Activated CD4-positive, alpha-beta T cell treated with anti-CD3 and anti-CD28 coated beads for 48 hours (primary cell): Measurements from ENCODE around the gene NKX2-8.
A peak's percentile ranks its signal among the peaks of the same experiment; 100 is the strongest.
"Not testable (repeated sequence)": the region's sequence is repeated elsewhere in the genome, so short reads cannot be mapped to it uniquely, and the experiment has no call there.

Source experiments
- DNase-seq: peaks from one replicate; pipeline ENCODE4 v3.0.0-alpha.2; 2020

NKX2-8 gene

GRCh38 chr14:36579573-36580140 lies 2.8 kb downstream of the NKX2-8 start:
- no peak for DNase-seq

GRCh38 chr14:36579001-36579555 lies 3.3 kb downstream of the NKX2-8 start:
- no peak for DNase-seq

- no peak for DNase-seq
These were observed 12.3 kb downstream of the NKX2-8 start for GRCh38 chr14:36570065-36570464.

- DNase-seq: peak; percentile 52
These were observed 25.5 kb downstream of the NKX2-8 start for GRCh38 chr14:36556811-36557433.

- no peak for DNase-seq
These were observed 26.2 kb downstream of the NKX2-8 start for GRCh38 chr14:36555998-36556743.

GRCh38 chr14:36553656-36554260 lies 28.7 kb downstream of the NKX2-8 start:
- DNase-seq: peak; percentile 8

GRCh38 chr14:36550899-36551298 lies 31.5 kb downstream of the NKX2-8 start:
- DNase-seq: no peak

GRCh38 chr14:36544280-36544679 lies 38.1 kb downstream of the NKX2-8 start:
- not testable (repeated sequence) for DNase-seq

- DNase-seq: no peak
These were observed 44.4 kb downstream of the NKX2-8 start for GRCh38 chr14:36538051-36538450.
